ENCODE measurements around the gene TFIP11.

Gene TFIP11

DNA sequence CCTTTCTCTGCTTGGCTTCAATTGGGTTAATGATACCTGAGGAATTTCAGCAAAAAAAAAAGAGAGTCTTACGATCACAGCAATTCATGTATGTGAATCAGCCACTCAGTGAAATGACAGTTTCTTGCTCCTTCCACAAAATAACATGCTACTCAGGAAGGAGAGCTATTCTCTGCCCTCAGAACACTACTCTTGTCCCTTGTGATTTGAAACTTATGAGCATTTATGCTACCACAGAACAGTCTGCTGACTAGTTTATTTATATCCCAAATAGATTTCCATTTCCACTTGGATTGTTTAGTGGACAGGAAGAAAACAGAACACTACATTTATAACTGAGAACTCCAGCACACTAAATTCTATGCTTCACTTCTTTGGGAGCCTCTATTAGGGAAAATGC, 8.5 kb downstream of the TFIP11 start:
- no peaks in the 10 kb centered on the region for H3K27me3 ChIP-seq (ENCODE audit: control insufficient read depth in 1 of 2, insufficient read depth in 2 of 2, low read length in 2 of 2)
- no peaks in the 10 kb centered on the region for H3K4me1 ChIP-seq (ENCODE audit: control insufficient read depth, insufficient read depth, low read length)
- H3K9ac ChIP-seq (ENCODE audit: low read length in 2 of 2): no peak overlapping the region
- no peaks in the 10 kb centered on the region for H3K9me3 ChIP-seq (ENCODE audit: control insufficient read depth in 2 of 2, low read length in 2 of 2)
- H3K36me3 ChIP-seq (ENCODE audit: control insufficient read depth in 2 of 2, insufficient read depth in 2 of 2, low read length in 2 of 2): peaks cover 63 to 70% of the 10 kb centered on the region in 2 donors
- no peak overlapping the region for H3K27ac ChIP-seq (ENCODE audit: low read length)
- no peak overlapping the region for H3K4me3 ChIP-seq (ENCODE audit: low read length in 2 of 2)

GRCh38 chr22:26502688-26503561, 9.3 kb downstream of the TFIP11 start:
- H3K36me3 ChIP-seq (ENCODE audit: control insufficient read depth in 2 of 2, insufficient read depth in 2 of 2, low read length in 2 of 2): peaks cover 65 to 67% of the 10 kb centered on the region in 2 donors
- no peaks in the 10 kb centered on the region for H3K4me1 ChIP-seq (ENCODE audit: control insufficient read depth, insufficient read depth, low read length)

GRCh38 chr22:26501996-26502395, 10.3 kb downstream of the TFIP11 start:
- Histone ChIP-seq H3K4me1 (ENCODE audit: control insufficient read depth, insufficient read depth, low read length) (no peaks in the 10 kb centered on the region), H3K9me3 (ENCODE audit: control insufficient read depth in 2 of 2, low read length in 2 of 2) (no peaks in the 10 kb centered on the region), H3K9ac (ENCODE audit: low read length in 2 of 2) (no peak overlapping the region), H3K4me3 (ENCODE audit: low read length in 2 of 2) (no peak overlapping the region), H3K36me3 (ENCODE audit: control insufficient read depth in 2 of 2, insufficient read depth in 2 of 2, low read length in 2 of 2) (peaks cover 68 to 69% of the 10 kb centered on the region in 2 donors), H3K27me3 (ENCODE audit: control insufficient read depth in 1 of 2, insufficient read depth in 2 of 2, low read length in 2 of 2) (no peaks in the 10 kb centered on the region), H3K27ac (ENCODE audit: low read length) (no peak overlapping the region)

More at GRCh38 chr22:26502688-26503561, 9.3 kb downstream of the TFIP11 start:
- H3K27ac ChIP-seq (ENCODE audit: low read length): no peak overlapping the region
- no peak overlapping the region for H3K4me3 ChIP-seq (ENCODE audit: low read length in 2 of 2)
- H3K9me3 ChIP-seq (ENCODE audit: control insufficient read depth in 2 of 2, low read length in 2 of 2): no peaks in the 10 kb centered on the region
- H3K27me3 ChIP-seq (ENCODE audit: control insufficient read depth in 1 of 2, insufficient read depth in 2 of 2, low read length in 2 of 2): no peaks in the 10 kb centered on the region
- H3K9ac ChIP-seq (ENCODE audit: low read length in 2 of 2): no peak overlapping the region

DNA sequence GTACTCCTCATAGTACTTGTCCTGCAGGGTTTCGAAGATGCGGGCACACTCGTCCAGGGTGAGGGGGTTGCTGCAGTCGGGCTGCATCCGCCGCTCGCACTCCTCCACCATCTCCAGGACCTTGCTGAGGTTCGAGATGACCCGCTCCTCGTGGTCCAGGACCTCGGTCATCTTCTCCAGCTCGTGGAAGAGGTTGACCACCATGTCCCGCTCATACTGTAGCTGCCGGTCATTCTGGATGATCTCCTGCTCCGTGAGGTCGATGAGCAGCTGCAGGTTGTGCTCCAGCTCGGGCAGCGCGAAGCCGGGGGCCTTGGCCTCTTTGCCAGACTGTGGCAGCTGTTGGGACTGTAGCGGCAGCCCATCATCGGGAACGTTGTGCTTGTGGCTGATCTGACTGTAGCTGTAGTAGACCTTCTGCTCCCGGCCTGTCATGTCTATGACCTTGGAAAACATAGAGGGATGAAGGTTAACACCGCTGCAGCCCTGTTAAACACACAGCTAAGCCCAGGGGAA, 13.0 kb downstream of the TFIP11 start:
- H3K4me1 ChIP-seq (ENCODE audit: control insufficient read depth, insufficient read depth, low read length): no peaks in the 10 kb centered on the region
- H3K4me3 ChIP-seq (ENCODE audit: low read length in 2 of 2): no peak overlapping the region
- no peak overlapping the region for H3K9ac ChIP-seq (ENCODE audit: low read length in 2 of 2)
- no peaks in the 10 kb centered on the region for H3K27me3 ChIP-seq (ENCODE audit: control insufficient read depth in 1 of 2, insufficient read depth in 2 of 2, low read length in 2 of 2)
- no peak overlapping the region for H3K27ac ChIP-seq (ENCODE audit: low read length)
- no peaks in the 10 kb centered on the region for H3K9me3 ChIP-seq (ENCODE audit: control insufficient read depth in 2 of 2, low read length in 2 of 2)
- H3K36me3 ChIP-seq (ENCODE audit: control insufficient read depth in 2 of 2, insufficient read depth in 2 of 2, low read length in 2 of 2): peaks cover 68 to 70% of the 10 kb centered on the region in 2 donors

DNA sequence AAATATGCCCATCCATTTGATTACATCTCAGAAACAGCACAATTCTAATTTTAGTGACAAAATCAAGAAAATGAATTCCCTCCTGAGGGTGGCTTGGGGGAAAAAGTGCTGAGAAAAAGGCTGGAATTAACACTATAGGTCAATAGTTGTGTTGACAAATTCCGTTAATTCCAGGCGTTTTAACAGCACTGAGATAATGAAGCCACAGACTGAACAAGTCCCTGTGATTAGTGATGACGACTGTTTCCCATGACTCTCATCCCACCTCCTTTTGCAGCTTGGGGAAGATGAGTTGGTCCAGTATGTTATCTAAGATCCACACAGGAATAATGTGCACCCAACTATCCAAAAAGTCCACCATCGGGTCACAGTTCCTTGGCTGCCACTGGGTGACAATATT, 15.8 kb downstream of the TFIP11 start:
- Histone ChIP-seq H3K27ac (ENCODE audit: low read length) (no peak overlapping the region), H3K9me3 (ENCODE audit: control insufficient read depth in 2 of 2, low read length in 2 of 2) (no peaks in the 10 kb centered on the region), H3K36me3 (ENCODE audit: control insufficient read depth in 2 of 2, insufficient read depth in 2 of 2, low read length in 2 of 2) (peaks cover 69 to 70% of the 10 kb centered on the region in 2 donors), H3K4me3 (ENCODE audit: low read length in 2 of 2) (no peak overlapping the region), H3K27me3 (ENCODE audit: control insufficient read depth in 1 of 2, insufficient read depth in 2 of 2, low read length in 2 of 2) (no peaks in the 10 kb centered on the region), H3K9ac (ENCODE audit: low read length in 2 of 2) (no peak overlapping the region), H3K4me1 (ENCODE audit: control insufficient read depth, insufficient read depth, low read length) (no peaks in the 10 kb centered on the region)

- Histone ChIP-seq H3K27ac (ENCODE audit: low read length) (no peak overlapping the region), H3K4me1 (ENCODE audit: control insufficient read depth, insufficient read depth, low read length) (no peaks in the 10 kb centered on the region), H3K9me3 (ENCODE audit: control insufficient read depth in 2 of 2, low read length in 2 of 2) (no peaks in the 10 kb centered on the region), H3K27me3 (ENCODE audit: control insufficient read depth in 1 of 2, insufficient read depth in 2 of 2, low read length in 2 of 2) (no peaks in the 10 kb centered on the region), H3K9ac (ENCODE audit: low read length in 2 of 2) (no peak overlapping the region), H3K36me3 (ENCODE audit: control insufficient read depth in 2 of 2, insufficient read depth in 2 of 2, low read length in 2 of 2) (peaks cover 69 to 72% of the 10 kb centered on the region in 2 donors), H3K4me3 (ENCODE audit: low read length in 2 of 2) (no peak overlapping the region)
Observed at GRCh38 chr22:26494506-26494905, 17.8 kb downstream of the TFIP11 start.

- H3K27me3 ChIP-seq (ENCODE audit: control insufficient read depth in 1 of 2, insufficient read depth in 2 of 2, low read length in 2 of 2): no peaks in the 10 kb centered on the region
- H3K4me3 ChIP-seq (ENCODE audit: low read length in 2 of 2): no peak overlapping the region
- H3K27ac ChIP-seq (ENCODE audit: low read length): no peak overlapping the region
- no peaks in the 10 kb centered on the region for H3K9me3 ChIP-seq (ENCODE audit: control insufficient read depth in 2 of 2, low read length in 2 of 2)
- H3K4me1 ChIP-seq (ENCODE audit: control insufficient read depth, insufficient read depth, low read length): no peaks in the 10 kb centered on the region
- H3K36me3 ChIP-seq (ENCODE audit: control insufficient read depth in 2 of 2, insufficient read depth in 2 of 2, low read length in 2 of 2): peaks cover 80 to 82% of the 10 kb centered on the region in 2 donors
- H3K9ac ChIP-seq (ENCODE audit: low read length in 2 of 2): no peak overlapping the region
Observed at GRCh38 chr22:26492220-26492619, 20.1 kb downstream of the TFIP11 start.

GRCh38 chr22:26489447-26490036, 22.7 kb downstream of the TFIP11 start:
- no peaks in the 10 kb centered on the region for H3K27me3 ChIP-seq (ENCODE audit: control insufficient read depth in 1 of 2, insufficient read depth in 2 of 2, low read length in 2 of 2)
- H3K36me3 ChIP-seq (ENCODE audit: control insufficient read depth in 2 of 2, insufficient read depth in 2 of 2, low read length in 2 of 2): peaks cover 58 to 62% of the 10 kb centered on the region in 2 donors
- peaks cover 10% of the 10 kb centered on the region for H3K4me1 ChIP-seq (ENCODE audit: control insufficient read depth, insufficient read depth, low read length)
- no peak overlapping the region for H3K27ac ChIP-seq (ENCODE audit: low read length)
- H3K4me3 ChIP-seq (ENCODE audit: low read length in 2 of 2): no peak overlapping the region
- H3K9ac ChIP-seq (ENCODE audit: low read length in 2 of 2): no peak overlapping the region
- H3K9me3 ChIP-seq (ENCODE audit: control insufficient read depth in 2 of 2, low read length in 2 of 2): no peaks in the 10 kb centered on the region

DNA sequence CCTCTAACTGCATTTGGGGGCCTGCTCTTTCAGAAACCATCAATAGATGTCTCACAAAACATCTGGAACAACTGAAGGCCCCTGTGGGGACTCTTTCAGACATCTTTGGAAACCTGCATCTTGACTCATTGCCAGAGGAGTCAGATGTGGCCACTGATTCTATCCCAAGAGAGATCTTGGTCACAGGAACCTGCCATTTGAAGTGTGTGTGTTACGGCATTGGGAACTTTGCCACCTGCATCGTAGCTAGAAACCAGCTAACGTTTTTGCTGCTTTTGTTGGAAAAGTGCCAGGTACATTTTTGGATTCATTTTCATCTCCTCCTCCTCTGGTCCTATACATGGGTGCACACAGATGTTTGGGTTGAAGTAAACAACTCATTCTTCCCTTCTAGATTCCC, 24.3 kb downstream of the TFIP11 start:
- Histone ChIP-seq H3K27ac (ENCODE audit: low read length) (no peak overlapping the region), H3K36me3 (ENCODE audit: control insufficient read depth in 2 of 2, insufficient read depth in 2 of 2, low read length in 2 of 2) (peaks cover 43 to 46% of the 10 kb centered on the region in 2 donors)

DNA sequence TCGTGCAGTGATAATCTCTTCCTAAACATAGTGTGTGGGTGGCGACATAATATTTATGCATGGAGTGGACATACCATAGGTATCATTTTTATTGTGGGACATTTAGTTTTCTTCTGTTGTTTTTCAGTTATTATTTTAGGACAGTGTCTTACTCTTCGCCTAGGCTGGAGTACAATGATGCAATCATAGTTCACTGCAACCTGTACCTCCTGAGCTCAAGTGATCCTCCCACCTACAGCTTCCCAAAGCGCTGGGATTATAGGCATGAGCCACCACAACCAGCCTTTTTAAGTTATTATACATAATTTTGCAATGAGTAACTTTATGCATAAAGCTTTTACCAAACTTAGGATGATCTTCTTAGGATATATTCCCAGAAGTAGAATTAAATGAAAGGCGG, 25.9 kb downstream of the TFIP11 start:
- no peak overlapping the region for H3K4me3 ChIP-seq (ENCODE audit: low read length in 2 of 2)
- H3K9me3 ChIP-seq (ENCODE audit: control insufficient read depth in 2 of 2, low read length in 2 of 2): no peaks in the 10 kb centered on the region
- peaks cover 31 to 33% of the 10 kb centered on the region in 2 donors for H3K36me3 ChIP-seq (ENCODE audit: control insufficient read depth in 2 of 2, insufficient read depth in 2 of 2, low read length in 2 of 2)
- H3K4me1 ChIP-seq (ENCODE audit: control insufficient read depth, insufficient read depth, low read length): peaks cover 23% of the 10 kb centered on the region
- no peak overlapping the region for H3K27ac ChIP-seq (ENCODE audit: low read length)
- H3K9ac ChIP-seq (ENCODE audit: low read length in 2 of 2): no peak overlapping the region
- H3K27me3 ChIP-seq (ENCODE audit: control insufficient read depth in 1 of 2, insufficient read depth in 2 of 2, low read length in 2 of 2): no peaks in the 10 kb centered on the region

More for the DNA sequence above, 24.3 kb downstream of the TFIP11 start:
- H3K9me3 ChIP-seq (ENCODE audit: control insufficient read depth in 2 of 2, low read length in 2 of 2): no peaks in the 10 kb centered on the region
- no peak overlapping the region for H3K9ac ChIP-seq (ENCODE audit: low read length in 2 of 2)
- no peaks in the 10 kb centered on the region for H3K27me3 ChIP-seq (ENCODE audit: control insufficient read depth in 1 of 2, insufficient read depth in 2 of 2, low read length in 2 of 2)
- H3K4me1 ChIP-seq (ENCODE audit: control insufficient read depth, insufficient read depth, low read length): peaks cover 16% of the 10 kb centered on the region
- no peak overlapping the region for H3K4me3 ChIP-seq (ENCODE audit: low read length in 2 of 2)
